Esophagus squamous epithelium (tissue), 5 donors: ENCODE results near the gene STK35. TPM values are rescaled to one million over a fixed set of nuclear protein-coding genes. Genes with fewer than 3 reads are reported as not detected.
A peak's percentile ranks its signal among the peaks of the same experiment; 100 is the strongest.

Experiments used
- DNase-seq: peaks from one replicate; lab custom pipeline; 2025; lab: John Stamatoyannopoulos, UW
- H3K27ac ChIP-seq, 4 donors: fragments of 200-600 bp; sonication (generic); one replicate each; pipeline ENCODE4 v1.5.1; 2016 to 2019; ENCODE audit warnings: mild to moderate bottlenecking in 1 of 4
- H3K27me3 ChIP-seq, 4 donors: fragments of 200-600 bp; sonication (generic); 1 replicate in 3 of 4; 2 replicates in 1 of 4; pipeline versions ENCODE4 v1.5.1 to v1.6.0; 2017 to 2021; ENCODE audit warnings: antibody characterized with exemption in 1 of 4
- H3K36me3 ChIP-seq, 3 donors: fragments of 200-600 bp; sonication (generic); one replicate each; pipeline ENCODE4 v1.5.1; 2016 to 2019
- H3K4me1 ChIP-seq, 3 donors: fragments of 200-600 bp; sonication (generic); one replicate each; pipeline ENCODE4 v1.5.1; 2017 to 2019
- H3K4me3 ChIP-seq, 4 donors: fragments of 200-600 bp; sonication (generic); 1 replicate in 3 of 4; 2 replicates in 1 of 4; pipeline ENCODE4 v1.5.1; 2016 to 2019; ENCODE audit warnings: mild to moderate bottlenecking in 2 of 4, moderate library complexity in 1 of 4
- H3K9me3 ChIP-seq, 3 donors: fragments of 200-600 bp; sonication (generic); one replicate each; pipeline ENCODE4 v1.5.1; 2016 to 2019
- CTCF ChIP-seq, 6 experiments: fragments of 450-650 bp in 4 of 6; fragments of 200-600 bp in 2 of 6; sonication (generic) in 2 of 6; IDR thresholded peaks; one replicate each; pipeline ENCODE4 v1.5.1; 2016 to 2019; ENCODE audit warnings: antibody characterized with exemption in 6 of 6, mild to moderate bottlenecking in 4 of 6, moderate library complexity in 4 of 6
- POLR2A ChIP-seq, 4 donors: fragments of 450-650 bp; IDR thresholded peaks; one replicate each; pipeline ENCODE4 v1.6.1; 2017; ENCODE audit warnings: antibody characterized with exemption in 4 of 4, mild to moderate bottlenecking in 4 of 4, moderate library complexity in 3 of 4
- WGBS, 2 donors: methylation state at CpG; one replicate each; pipeline ENCODE4 v1.1.5; 2018; 5-methylcytosine and 5-hydroxymethylcytosine counted together
- intact Hi-C: fragments of 100-400 bp; cut with DNase I; formaldehyde crosslinking; loops from one replicate; pipeline ENCODE4 v1.15.0; 2022
- total RNA-seq, 4 donors: library from RNA; depleted of rRNA; stranded (reverse); fragments of >200 nt; gene quantifications; one replicate each; pipeline ENCODE4 v1.1.0, GENCODE V29; 2016
- donor health status: DM: yes; HTN: yes; CAD: no.

Gene STK35
- total RNA-seq, 4 donors from 2014 or later = 20.8 to 31.1 (median 26.1) TPM

- Histone ChIP-seq H3K4me3 (peak overlapping the region; percentile 81 to 93 (median 85)), H3K27me3 (no peaks in the 10 kb centered on the region), H3K36me3 (peaks cover 0 to 19% (median 0%) of the 10 kb centered on the region in 3 donors), H3K4me1 (peaks cover 25 to 69% (median 47%) of the 10 kb centered on the region in 3 donors), H3K9me3 (no peaks in the 10 kb centered on the region), H3K27ac (peak overlapping the region in 2 of 4 donors; percentile 96 to 99)
- WGBS, 2 donors = 20 to 38% methylated on average over 8 of the region's 8 CpGs
- intact Hi-C loops = no loop called here
- no peak for DNase-seq
- TF ChIP-seq CTCF (IDR thresholded peaks at IDR 0.05) = no peak
- TF ChIP-seq POLR2A (IDR thresholded peaks at IDR 0.05) = no peak
These were observed 2.6 kb downstream of the STK35 start for GRCh38 chr20:2104236-2104635.

GRCh38 chr20:2108498-2108897 is 6.9 kb downstream of the STK35 start:
- Histone ChIP-seq H3K27me3 (no peaks in the 10 kb centered on the region), H3K9me3 (no peaks in the 10 kb centered on the region), H3K4me1 (peaks cover 28 to 100% (median 57%) of the 10 kb centered on the region in 3 donors), H3K4me3 (no peak overlapping the region), H3K27ac (peak overlapping the region in 2 of 4 donors; percentile 2 to 75), H3K36me3 (peaks cover 0 to 45% (median 0%) of the 10 kb centered on the region in 3 donors)
- DNase-seq = no peak
- no peak for TF ChIP-seq POLR2A (IDR thresholded peaks at IDR 0.05)
- TF ChIP-seq CTCF (IDR thresholded peaks at IDR 0.05) = no peak
- 78 to 84% methylated on average over 3 of the region's 3 CpGs for WGBS, 2 donors
- intact Hi-C loops = no loop called here

GRCh38 chr20:2108987-2109386 is 7.4 kb downstream of the STK35 start:
- WGBS, 2 donors = 47 to 53% methylated on average over 4 of the region's 4 CpGs

GRCh38 chr20:2109425-2110210 is 8.0 kb downstream of the STK35 start:
- no peak for TF ChIP-seq CTCF (IDR thresholded peaks at IDR 0.05)
- TF ChIP-seq POLR2A (IDR thresholded peaks at IDR 0.05) = no peak
- no peak for DNase-seq
- H3K4me1 ChIP-seq = peaks cover 31 to 100% (median 58%) of the 10 kb centered on the region in 3 donors

More at GRCh38 chr20:2108987-2109386, 7.4 kb downstream of the STK35 start:
- peaks cover 0 to 49% (median 0%) of the 10 kb centered on the region in 3 donors for H3K36me3 ChIP-seq
- intact Hi-C loops = no loop called here
- H3K4me3 ChIP-seq = no peak overlapping the region
- H3K27ac ChIP-seq = peak overlapping the region; percentile 26 to 75 (median 44)
- TF ChIP-seq POLR2A (IDR thresholded peaks at IDR 0.05) (no peak), CTCF (IDR thresholded peaks at IDR 0.05) (no peak)
- DNase-seq = no peak
- H3K9me3 ChIP-seq = no peaks in the 10 kb centered on the region
- peaks cover 29 to 100% (median 58%) of the 10 kb centered on the region in 3 donors for H3K4me1 ChIP-seq
- no peaks in the 10 kb centered on the region for H3K27me3 ChIP-seq

GRCh38 chr20:2112910-2113309 is 11.3 kb downstream of the STK35 start:
- H3K4me3 ChIP-seq = no peak overlapping the region
- no peaks in the 10 kb centered on the region for H3K9me3 ChIP-seq
- 68 to 92% methylated on average over 3 to 4 of the region's 4 CpGs for WGBS, 2 donors
- DNase-seq = no peak
- TF ChIP-seq POLR2A (IDR thresholded peaks at IDR 0.05) (no peak), CTCF (IDR thresholded peaks at IDR 0.05) (no peak)
- intact Hi-C loops = no loop called here
- H3K27ac ChIP-seq = no peak overlapping the region
- H3K27me3 ChIP-seq = no peaks in the 10 kb centered on the region
- peaks cover 0 to 51% (median 9%) of the 10 kb centered on the region in 3 donors for H3K36me3 ChIP-seq
- peaks cover 27 to 92% (median 52%) of the 10 kb centered on the region in 3 donors for H3K4me1 ChIP-seq

More at GRCh38 chr20:2109425-2110210, 8.0 kb downstream of the STK35 start:
- Histone ChIP-seq H3K27ac (peak overlapping the region; percentile 26 to 75 (median 44)), H3K9me3 (no peaks in the 10 kb centered on the region), H3K27me3 (no peaks in the 10 kb centered on the region), H3K4me3 (no peak overlapping the region), H3K36me3 (peaks cover 0 to 50% (median 0%) of the 10 kb centered on the region in 3 donors)
- intact Hi-C loops = no loop called here
- 47% methylated on average over 6 of the region's 6 CpGs for WGBS, 2 donors
